Stomach (tissue), 9 donors: Measurements from ENCODE around the gene SRP14. TPM values are rescaled to one million over a fixed set of nuclear protein-coding genes. Genes with fewer than 3 reads are reported as not detected.
A peak's percentile ranks its signal among the peaks of the same experiment; 100 is the strongest.

Experiments
- DNase-seq, 2 donors: peaks; one replicate each; pipeline versions ENCODE4 v3.0.0 to v3.0.0-alpha.2; 2013 to 2019
- H3K27ac ChIP-seq, 5 donors: fragments of 200-600 bp in 4 of 5; sonication (generic) in 4 of 5; one replicate each; pipeline ENCODE4 v1.5.1; 2013 to 2019; ENCODE audit warnings: mild to moderate bottlenecking in 1 of 5, moderate library complexity in 1 of 5
- H3K27me3 ChIP-seq, 3 donors: fragments of 200-600 bp; sonication (generic); one replicate each; pipeline ENCODE4 v1.5.1; 2017 to 2019; ENCODE audit warnings: mixed run types in 1 of 3
- H3K36me3 ChIP-seq, 4 donors: fragments of 200-600 bp; sonication (generic); 1 replicate in 3 of 4; 2 replicates in 1 of 4; pipeline ENCODE4 v1.5.1; 2016 to 2019
- H3K4me1 ChIP-seq, 4 donors: fragments of 200-600 bp; sonication (generic); one replicate each; pipeline ENCODE4 v1.5.1; 2016 to 2019
- H3K4me3 ChIP-seq, 4 donors: fragments of 200-600 bp; sonication (generic) in 3 of 4; one replicate each; pipeline ENCODE4 v1.5.1; 2016 to 2019; ENCODE audit warnings: mild to moderate bottlenecking in 1 of 4
- H3K9me3 ChIP-seq, 4 donors: fragments of 200-600 bp; sonication (generic); one replicate each; pipeline ENCODE4 v1.5.1; 2016 to 2019
- CTCF ChIP-seq, 7 experiments: fragments of 450-650 bp in 4 of 7; fragments of 200-600 bp in 3 of 7; sonication (generic) in 3 of 7; IDR thresholded peaks; one replicate each; pipeline ENCODE4 v1.5.1; 2016 to 2019; ENCODE audit warnings: antibody characterized with exemption in 7 of 7, control low read depth in 2 of 7, mild to moderate bottlenecking in 1 of 7
- EP300 ChIP-seq: sonication (generic); formaldehyde crosslinking; IDR thresholded peaks from one replicate; pipeline ENCODE4 v1.6.1; 2017; ENCODE audit warnings: antibody characterized with exemption
- POLR2A ChIP-seq, 4 donors: fragments of 450-650 bp; IDR thresholded peaks; one replicate each; pipeline ENCODE4 v1.6.1; 2016; ENCODE audit warnings: antibody characterized with exemption in 4 of 4, control low read depth in 2 of 4, mild to moderate bottlenecking in 1 of 4, moderate library complexity in 1 of 4
- POLR2AphosphoS5 ChIP-seq, 3 donors: sonication (generic); formaldehyde crosslinking; IDR thresholded peaks; one replicate each; pipeline ENCODE4 v1.6.1; 2016; ENCODE audit warnings: antibody characterized with exemption in 3 of 3
- WGBS, 5 donors: extraction: QIAGEN DNeasy Blood & Tissue Kit in 3 of 5; methylation state at CpG; one replicate each; pipeline versions ENCODE4 v1.1.5 to v1.1.7; 2013 to 2018; 5-methylcytosine and 5-hydroxymethylcytosine counted together
- intact Hi-C: fragments of 100-400 bp; cut with DNase I; formaldehyde crosslinking; loops from one replicate; pipeline ENCODE4 v1.15.1; 2023; ENCODE audit warnings: low total_unique reads
- polyA plus RNA-seq, 3 donors: library from polyadenylated mRNA; stranded (reverse); fragments of 200-250 nt; gene quantifications; one replicate each; pipeline ENCODE4 v1.2.3, GENCODE V29; 2013
- total RNA-seq, 5 donors: library from RNA; depleted of rRNA; stranded (reverse); fragments of >200 nt; gene quantifications; one replicate each; pipeline versions ENCODE4 v1.1.0 to v1.2.3, GENCODE V29; 2014 to 2016
- donor health status: healthy with polysubstance abuse.
- donor health status: Bipolar disorder and iron deficiency.
- donor health status: healthy.

The SRP14 gene
- total and polyA plus RNA-seq, 8 donors = 72.4 to 411 (median 284) TPM

- Histone ChIP-seq H3K36me3 (no peaks in the 10 kb centered on the region), H3K4me3 (no peak overlapping the region), H3K27ac (peak overlapping the region; percentile 37 to 76 (median 63)), H3K4me1 (peaks cover 15 to 58% (median 41%) of the 10 kb centered on the region in 4 donors), H3K27me3 (no peaks in the 10 kb centered on the region), H3K9me3 (no peaks in the 10 kb centered on the region)
- TF ChIP-seq EP300 (no peak), POLR2A (IDR thresholded peaks at IDR 0.05) (no peak), POLR2AphosphoS5 (IDR thresholded peaks at IDR 0.05) (no peak), CTCF (IDR thresholded peaks at IDR 0.05) (no peak)
- 73 to 93% (median 76%) methylated on average over 4 to 5 of the region's 5 CpGs for WGBS, 5 donors
- intact Hi-C loops = loop anchor here (5.0 kb wide), 2 partner anchors 65 to 225 kb away; no protein-coding TSS in a partner anchor
- no peak for DNase-seq
These were observed 7.9 kb upstream of the SRP14 start for GRCh38 chr15:40046721-40047414.

GRCh38 chr15:40045572-40046217 is 6.7 kb upstream of the SRP14 start:
- no peak overlapping the region for H3K4me3 ChIP-seq

GRCh38 chr15:40044717-40045571 is 6.0 kb upstream of the SRP14 start:
- TF ChIP-seq EP300 (no peak), POLR2AphosphoS5 (IDR thresholded peaks at IDR 0.05) (peak in 2 of 3 donors; percentile 21 to 83), CTCF (IDR thresholded peaks at IDR 0.05) (peak in 5 of 7 experiments; percentile 75 to 93 (median 89))
- 2 to 4% (median 3%) methylated on average over 21 to 22 of the region's 22 CpGs for WGBS, 5 donors
- Histone ChIP-seq H3K27ac (peak overlapping the region in 3 of 5 donors; percentile 40 to 76 (median 65)), H3K9me3 (no peaks in the 10 kb centered on the region), H3K4me1 (peaks cover 15 to 58% (median 42%) of the 10 kb centered on the region in 4 donors), H3K4me3 (peak overlapping the region in 1 of 4 donors; percentile 6), H3K27me3 (no peaks in the 10 kb centered on the region), H3K36me3 (no peaks in the 10 kb centered on the region)
- DNase-seq = peak; percentile 91 to 96
- intact Hi-C loops = loop anchor here (5.0 kb wide), 2 partner anchors 67 to 227 kb away; no protein-coding TSS in a partner anchor

More at GRCh38 chr15:40045572-40046217, 6.7 kb upstream of the SRP14 start:
- Histone ChIP-seq H3K4me1 (peaks cover 15 to 50% (median 37%) of the 10 kb centered on the region in 4 donors), H3K27me3 (no peaks in the 10 kb centered on the region), H3K36me3 (no peaks in the 10 kb centered on the region), H3K9me3 (no peaks in the 10 kb centered on the region), H3K27ac (peak overlapping the region in 3 of 5 donors; percentile 40 to 76 (median 65))
- no peak for DNase-seq
- intact Hi-C loops = loop anchor here (5.0 kb wide), 2 partner anchors 67 to 227 kb away; no protein-coding TSS in a partner anchor
- WGBS, 5 donors = 82 to 91% (median 83%) methylated on average over 6 of the region's 6 CpGs
- TF ChIP-seq CTCF (IDR thresholded peaks at IDR 0.05) (no peak), POLR2A (IDR thresholded peaks at IDR 0.05) (no peak), EP300 (no peak), POLR2AphosphoS5 (IDR thresholded peaks at IDR 0.05) (no peak)
